22Rv1 (cell line): ENCODE data around the gene DCP1B.

Experiments
- CTCF ChIP-seq: fragments of 450-650 bp; IDR thresholded peaks from 2 replicates; pipeline ENCODE4 v1.5.1; 2017; ENCODE audit warnings: mild to moderate bottlenecking
- ZFX ChIP-seq: fragments of 450-650 bp; IDR thresholded peaks from 2 replicates; pipeline ENCODE4 v1.6.1; 2017; ENCODE audit warnings: antibody characterized with exemption, borderline replicate concordance

DNA sequence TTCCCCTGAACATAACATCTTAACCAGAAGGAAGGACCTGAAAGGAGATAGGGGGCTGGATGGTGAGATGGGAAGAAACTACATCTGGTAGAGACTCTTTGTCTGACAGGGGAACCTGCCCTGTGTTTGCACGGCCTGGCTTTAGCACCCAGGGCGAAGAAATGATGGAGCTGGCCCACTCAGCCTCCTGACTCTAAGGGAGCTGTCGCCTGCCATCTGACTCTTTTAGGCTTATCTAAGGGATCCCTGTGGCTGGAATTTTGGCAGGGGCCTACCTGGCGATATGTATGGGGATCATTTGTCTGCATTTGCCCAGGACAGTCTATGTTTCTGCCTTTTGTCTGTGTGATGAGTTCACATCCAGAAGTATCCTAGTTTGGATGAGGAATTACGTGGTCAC, 70.2 kb downstream of the DCP1B start:
- TF ChIP-seq CTCF: no peak
- no peak for TF ChIP-seq ZFX
